22Rv1 (cell line): ENCODE measurements around the gene MREG.

Source experiments
- CTCF ChIP-seq: fragments of 450-650 bp; IDR thresholded peaks from 2 replicates; pipeline ENCODE4 v1.5.1; 2017; ENCODE audit warnings: mild to moderate bottlenecking
- ZFX ChIP-seq: fragments of 450-650 bp; IDR thresholded peaks from 2 replicates; pipeline ENCODE4 v1.6.1; 2017; ENCODE audit warnings: antibody characterized with exemption, borderline replicate concordance

GRCh38 chr2:215896921-215897320, 116.4 kb downstream of the MREG start:
- TF ChIP-seq ZFX (no peak), CTCF (no peak)
